MCF 10A (cell line): ENCODE data around the gene PLEKHA6. TPM values are rescaled to one million over a fixed set of nuclear protein-coding genes. Genes with fewer than 3 reads are reported as not detected.
"Not testable (repeated sequence)": the region's sequence is repeated elsewhere in the genome, so short reads cannot be mapped to it uniquely, and the experiment has no call there.

Source experiments
- BruUV-seq: library from RNA; stranded (reverse); fragments of 400-500 nt; replicated peaks from 2 replicates; lab custom pipeline; 2021; lab: Mats Ljungman, UMichigan
- CTCF ChIA-PET: fragments of 300-600 bp; sonication (Branson Sonifier 250); formaldehyde crosslinking; extraction: SDS; loops from one replicate; lab custom pipeline; 2021; ENCODE audit warnings: antibody characterized with exemption, inconsistent platforms; lab: Yijun Ruan, JAX
- POLR2A ChIA-PET: fragments of 300-600, 350-650 bp; sonication (Branson Sonifier 250); formaldehyde crosslinking; extraction: SDS; loops from one replicate; lab custom pipeline; 2020; ENCODE audit warnings: antibody characterized with exemption, inconsistent platforms; lab: Yijun Ruan, JAX
- DNase-seq: peaks from one replicate; pipeline ENCODE4 v3.0.0-alpha.2; 2018; ENCODE audit not compliant: unreplicated experiment
- H3K27ac Mint-ChIP-seq: one replicate; pipeline ENCODE4 v1.8.0; 2022; ENCODE audit warnings: mild to moderate bottlenecking, low read depth, mixed read lengths; ENCODE audit not compliant: unreplicated experiment
- H3K27me3 Mint-ChIP-seq: one replicate; pipeline ENCODE4 v1.8.0; 2022; ENCODE audit warnings: mixed read lengths; ENCODE audit not compliant: insufficient read depth, unreplicated experiment
- H3K36me3 Mint-ChIP-seq: one replicate; pipeline ENCODE4 v1.8.0; 2022; ENCODE audit warnings: mild to moderate bottlenecking, moderate library complexity, mixed read lengths; ENCODE audit not compliant: insufficient read depth, unreplicated experiment
- H3K4me1 Mint-ChIP-seq: one replicate; pipeline ENCODE4 v1.8.0; 2022; ENCODE audit warnings: mixed read lengths; ENCODE audit not compliant: insufficient read depth, unreplicated experiment
- H3K4me3 Mint-ChIP-seq: one replicate; pipeline ENCODE4 v1.8.0; 2022; ENCODE audit warnings: mild to moderate bottlenecking, moderate library complexity, mixed read lengths; ENCODE audit not compliant: unreplicated experiment
- H3K9me3 Mint-ChIP-seq: one replicate; pipeline ENCODE4 v1.8.0; 2022; ENCODE audit warnings: mixed read lengths; ENCODE audit not compliant: unreplicated experiment
- CTCF ChIP-seq: fragments of 200-600 bp; IDR thresholded peaks from one replicate; pipeline ENCODE4 v1.8.0; 2022; ENCODE audit warnings: antibody characterized with exemption, mild to moderate bottlenecking; ENCODE audit not compliant: unreplicated experiment
- intact Hi-C: fragments of 100-400 bp; cut with micrococcal nuclease; formaldehyde crosslinking; loops from 2 replicates; pipeline ENCODE4 v1.14.1; 2022
- total RNA-seq: library from RNA; stranded (reverse); gene quantifications from 2 replicates; pipeline ENCODE4 v1.2.3, GENCODE V29; 2022

PLEKHA6 gene
- total RNA-seq, 1 experiment from 2014 or later: 75.9 TPM

GRCh38 chr1:204313675-204314074 is 46.1 kb downstream of the PLEKHA6 start:
- no peak for TF ChIP-seq CTCF
- Mint-ChIP-seq H3K9me3 (no peaks in the 10 kb centered on the region), H3K27ac (peak overlapping the region; percentile 4), H3K27me3 (no peaks in the 10 kb centered on the region), H3K4me3 (no peak overlapping the region), H3K36me3 (no peaks in the 10 kb centered on the region), H3K4me1 (peaks cover 28% of the 10 kb centered on the region)
- peak; percentile 66 for DNase-seq
- no TSS peak for BruUV-seq
- ChIA-PET POLR2A (interaction anchor here (0.8 to 14.8 kb wide), 4 partner anchors 10 to 40 kb away, joined by 4 to 413 read pairs (median 8); no protein-coding TSS in a partner anchor), CTCF (interaction anchor here (0.6 to 2.7 kb wide), 7 partner anchors 10 to 661 kb away, joined by 3 to 11 read pairs (median 4); no protein-coding TSS in a partner anchor)
- intact Hi-C loops: no loop called here

- H3K4me1 Mint-ChIP-seq: peaks cover 33% of the 10 kb centered on the region
- CTCF ChIA-PET: interaction anchor here (0.5 to 1.0 kb wide), 2 partner anchors 20 to 96 kb away, joined by 3 read pairs; no protein-coding TSS in a partner anchor
- H3K4me3 Mint-ChIP-seq, H3K9me3 Mint-ChIP-seq, H3K36me3 Mint-ChIP-seq, BruUV-seq, intact Hi-C loops, H3K27ac Mint-ChIP-seq, H3K27me3 Mint-ChIP-seq, DNase-seq: not testable (repeated sequence)
- POLR2A ChIA-PET: interaction anchor here (0.7 to 19.7 kb wide), 4 partner anchors 9 to 423 kb away, joined by 3 to 413 read pairs (median 4); no protein-coding TSS in a partner anchor
These were observed 48.8 kb downstream of the PLEKHA6 start for GRCh38 chr1:204310970-204311369.

- Mint-ChIP-seq H3K36me3 (no peaks in the 10 kb centered on the region), H3K9me3 (no peaks in the 10 kb centered on the region), H3K4me3 (no peak overlapping the region), H3K4me1 (peaks cover 20% of the 10 kb centered on the region), H3K27ac (no peak overlapping the region), H3K27me3 (no peaks in the 10 kb centered on the region)
- TF ChIP-seq CTCF: no peak
- no TSS peak for BruUV-seq
- CTCF ChIA-PET: interaction anchor here (1.0 to 1.6 kb wide), 4 partner anchors 8 to 101 kb away, joined by 3 to 7 read pairs (median 4); no protein-coding TSS in a partner anchor
- no peak for DNase-seq
- POLR2A ChIA-PET: interaction anchor here (0.9 to 19.7 kb wide), 8 partner anchors 9 to 1002 kb away, joined by 3 to 413 read pairs (median 4); no protein-coding TSS in a partner anchor
- intact Hi-C loops: no loop called here
These were observed 51.6 kb downstream of the PLEKHA6 start for GRCh38 chr1:204308023-204308628.

DNA sequence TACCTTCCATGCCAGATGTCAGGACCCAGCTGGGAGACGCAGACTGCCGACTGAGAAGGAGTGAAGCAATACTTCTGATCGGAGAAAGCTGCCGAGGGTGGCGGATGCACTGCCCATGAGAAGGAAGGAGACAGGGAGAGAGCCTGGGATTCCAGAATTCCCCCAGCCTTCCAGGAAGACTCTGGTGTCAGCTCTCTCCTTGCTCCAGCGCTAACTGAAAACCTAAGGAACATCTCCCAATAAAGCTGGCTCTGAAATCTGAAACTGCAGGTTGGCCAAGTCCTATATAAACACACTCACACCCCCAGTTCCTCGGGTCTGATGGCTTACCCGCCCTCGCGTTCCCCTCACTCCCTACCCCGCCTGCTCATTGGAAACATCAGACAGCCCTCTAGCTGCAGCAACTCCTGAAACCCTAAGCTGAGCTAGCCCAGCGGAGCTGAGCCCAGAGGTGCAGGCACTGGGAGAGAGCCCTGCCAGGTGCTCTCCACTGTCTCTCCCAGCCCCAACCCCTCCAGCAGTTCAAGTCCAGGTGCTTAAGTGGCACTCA is 52.3 kb downstream of the PLEKHA6 start:
- CTCF ChIA-PET: interaction anchor here (0.7 to 1.6 kb wide), 7 partner anchors 8 to 145 kb away, joined by 3 to 7 read pairs (median 3); no protein-coding TSS in a partner anchor
- POLR2A ChIA-PET: interaction anchor here (0.7 to 19.7 kb wide), 8 partner anchors 8 to 110 kb away, joined by 3 to 413 read pairs (median 4); no protein-coding TSS in a partner anchor
- no peaks in the 10 kb centered on the region for H3K9me3 Mint-ChIP-seq

More for the DNA sequence above, 52.3 kb downstream of the PLEKHA6 start:
- intact Hi-C loops: no loop called here
- Mint-ChIP-seq H3K36me3 (no peaks in the 10 kb centered on the region), H3K27me3 (no peaks in the 10 kb centered on the region), H3K4me1 (peaks cover 20% of the 10 kb centered on the region), H3K27ac (no peak overlapping the region), H3K4me3 (no peak overlapping the region)
- DNase-seq: no peak
- TF ChIP-seq CTCF: no peak
- no TSS peak for BruUV-seq
